Right kidney (tissue), 1 donor: Measurements from ENCODE around the gene PRKN.
"Not testable (repeated sequence)": the region's sequence is repeated elsewhere in the genome, so short reads cannot be mapped to it uniquely, and the experiment has no call there.

Experiments
- DNase-seq: peaks from one replicate; pipeline ENCODE4 v3.0.0-alpha.2; 2016

Gene PRKN

DNA sequence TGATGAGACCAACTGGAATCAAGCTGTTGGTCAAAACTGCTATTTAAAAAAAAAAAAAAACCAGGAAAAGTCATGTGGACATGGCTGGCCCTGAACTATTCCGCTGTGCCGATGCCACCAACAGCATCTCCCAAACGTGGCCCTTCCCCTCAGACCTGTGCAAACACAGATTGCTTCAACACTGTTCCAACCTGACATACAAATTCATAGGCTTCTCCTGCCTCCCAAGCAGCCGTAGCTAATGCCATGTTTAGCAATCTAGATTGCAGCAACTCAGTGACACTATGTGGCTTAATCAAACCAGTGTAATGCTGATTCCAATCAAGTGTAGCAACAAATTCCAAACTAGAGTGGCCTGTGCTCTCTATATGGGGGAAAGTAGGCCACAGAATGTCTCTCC lies 16.2 kb downstream of the PRKN start:
- DNase-seq: no peak

- no peak for DNase-seq
Measured at GRCh38 chr6:162710936-162711335, 16.6 kb downstream of the PRKN start.

GRCh38 chr6:162710419-162710818 lies 17.1 kb downstream of the PRKN start:
- DNase-seq: no peak

DNA sequence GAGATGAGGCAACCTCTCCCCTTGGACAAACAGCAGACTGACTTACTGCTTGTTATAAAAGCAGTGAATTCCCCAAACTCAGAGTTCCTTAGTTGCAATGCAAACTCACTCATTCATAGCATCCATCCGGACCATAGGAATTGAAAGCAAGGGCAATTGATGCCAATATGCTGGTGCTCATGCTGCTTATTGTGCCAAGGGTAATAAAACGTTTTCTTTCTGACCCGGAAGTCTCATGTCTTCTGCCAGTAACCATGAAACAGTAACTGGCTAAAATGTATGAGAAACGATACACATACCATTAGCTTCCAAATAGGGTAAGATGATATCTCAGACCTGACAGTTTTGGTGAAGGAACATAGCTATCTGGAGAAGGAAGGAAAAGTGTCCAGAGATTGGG lies 18.1 kb downstream of the PRKN start:
- DNase-seq: no peak

DNA sequence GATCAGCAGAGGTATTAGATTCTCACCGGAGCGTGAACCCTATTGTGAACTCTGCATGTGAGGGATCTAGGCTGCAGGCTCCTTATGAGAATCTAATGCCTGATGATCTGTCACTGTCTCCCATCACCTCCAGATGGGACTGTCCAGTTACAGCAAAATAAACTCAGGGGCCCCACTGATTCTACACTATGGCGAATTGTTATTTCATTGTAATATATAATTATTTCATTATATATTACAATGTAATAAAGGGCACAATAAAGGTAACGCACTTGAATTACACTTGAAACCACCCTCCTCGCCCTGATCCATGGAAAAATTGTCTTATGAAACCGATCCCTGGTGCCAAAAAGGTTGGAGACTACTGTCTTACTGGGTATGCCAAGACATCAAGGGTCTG lies 18.6 kb downstream of the PRKN start:
- no peak for DNase-seq

GRCh38 chr6:162706232-162706631 lies 21.3 kb downstream of the PRKN start:
- no peak for DNase-seq

DNA sequence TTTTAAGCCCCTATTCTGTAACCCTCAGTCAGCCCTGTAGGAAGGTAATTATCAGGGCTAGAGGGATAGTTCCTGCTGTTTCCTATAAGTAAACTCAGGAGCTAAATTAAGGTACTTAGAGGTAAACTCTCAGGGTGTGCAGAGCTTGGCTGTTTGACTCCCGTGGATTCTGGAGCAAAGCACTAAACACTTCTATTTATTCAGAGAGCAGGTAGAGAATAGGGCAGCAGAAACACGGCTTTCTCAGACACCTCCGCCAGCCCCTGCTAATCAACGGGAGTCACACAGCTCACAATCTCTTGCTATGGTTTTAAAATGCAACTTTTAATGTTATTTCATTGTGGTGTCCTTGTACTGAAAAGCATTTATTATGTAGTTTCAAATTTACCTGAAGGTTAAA lies 21.8 kb downstream of the PRKN start:
- no peak for DNase-seq

DNA sequence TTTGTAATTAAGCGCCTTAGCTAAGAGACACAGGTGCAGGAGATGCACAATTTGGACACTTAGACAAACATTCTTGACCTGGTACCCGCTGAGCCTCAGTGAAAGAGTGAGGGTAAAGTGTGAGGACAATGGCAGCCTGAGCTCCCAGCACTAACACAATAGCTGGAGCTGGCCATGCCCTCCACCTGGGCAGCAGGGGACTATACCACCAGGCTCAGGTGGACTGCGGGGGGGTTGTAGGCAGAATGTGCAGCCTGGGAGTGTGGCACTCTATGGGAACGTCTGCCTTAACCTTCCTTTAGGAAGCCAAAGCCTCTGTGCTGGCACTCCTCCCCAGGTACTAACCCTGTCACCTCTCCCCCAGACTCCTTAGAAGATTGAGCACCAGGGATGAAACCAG lies 23.6 kb downstream of the PRKN start:
- DNase-seq: no peak

DNA sequence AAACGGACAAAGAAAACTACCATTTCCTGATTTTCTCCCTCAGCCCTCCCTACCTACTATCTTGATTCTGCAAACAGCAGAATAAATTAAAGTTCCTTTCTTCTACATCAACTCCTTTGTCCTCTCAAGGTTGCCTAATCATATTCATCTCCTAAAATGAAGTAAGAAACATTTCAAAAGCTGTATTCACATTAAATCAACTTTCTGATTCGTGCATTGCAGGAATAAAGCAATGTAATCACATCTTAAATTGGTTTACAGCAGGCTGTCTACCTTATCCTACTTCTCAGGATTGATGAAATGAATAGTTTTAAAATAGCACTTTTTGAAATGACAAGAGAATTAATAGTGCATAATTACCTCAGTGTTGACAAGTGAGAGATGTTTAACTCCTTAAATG lies 25.1 kb downstream of the PRKN start:
- no peak for DNase-seq

DNA sequence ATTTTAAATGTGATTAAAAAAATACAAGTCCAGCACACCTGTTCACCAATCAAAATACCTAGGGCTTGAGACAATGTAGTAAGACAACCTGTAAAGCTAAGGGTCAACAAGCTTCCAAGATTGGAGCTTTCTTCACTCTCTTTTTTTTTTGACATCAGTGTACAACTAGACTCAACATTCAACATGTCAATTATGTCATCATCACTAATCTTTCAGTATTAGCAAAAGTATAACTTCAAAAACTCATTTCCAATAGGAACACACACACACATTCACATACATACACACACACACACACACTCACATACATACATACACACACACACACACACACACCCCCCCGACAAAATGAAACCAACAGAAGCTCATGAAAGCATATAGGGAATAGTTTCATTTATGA lies 26.0 kb downstream of the PRKN start:
- DNase-seq: no peak

- DNase-seq: no peak
Measured at GRCh38 chr6:162700966-162701365, 26.6 kb downstream of the PRKN start.

- no peak for DNase-seq
Measured at GRCh38 chr6:162699961-162700360, 27.6 kb downstream of the PRKN start.

- DNase-seq: no peak
Measured at GRCh38 chr6:162698440-162698839, 29.1 kb downstream of the PRKN start.

DNA sequence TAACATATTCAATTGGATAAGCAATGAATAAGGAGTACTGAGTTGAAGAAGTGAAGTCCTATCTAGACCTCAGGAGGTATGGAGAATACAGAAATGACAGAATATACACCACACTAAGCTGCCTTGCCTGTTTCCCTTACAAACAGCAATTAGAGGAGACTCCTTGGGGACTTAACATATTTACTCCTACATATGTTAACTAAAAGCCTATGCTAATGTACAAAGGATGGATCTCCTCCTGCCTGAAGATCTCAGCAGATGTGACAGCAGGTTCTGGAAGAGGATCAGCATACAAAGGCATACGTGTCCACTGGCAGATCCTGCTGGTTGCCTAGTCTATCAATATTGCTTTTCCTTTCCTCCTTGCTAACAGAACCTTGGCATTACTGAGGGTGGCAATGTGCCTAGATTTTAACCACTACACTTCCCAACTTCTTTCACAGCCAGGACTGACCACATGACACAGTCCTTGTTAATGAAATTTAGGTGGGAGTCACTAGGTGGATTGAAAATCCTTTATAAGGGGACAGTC lies 29.6 kb downstream of the PRKN start:
- no peak for DNase-seq

GRCh38 chr6:162690158-162690557 lies 37.4 kb downstream of the PRKN start:
- DNase-seq: no peak

DNA sequence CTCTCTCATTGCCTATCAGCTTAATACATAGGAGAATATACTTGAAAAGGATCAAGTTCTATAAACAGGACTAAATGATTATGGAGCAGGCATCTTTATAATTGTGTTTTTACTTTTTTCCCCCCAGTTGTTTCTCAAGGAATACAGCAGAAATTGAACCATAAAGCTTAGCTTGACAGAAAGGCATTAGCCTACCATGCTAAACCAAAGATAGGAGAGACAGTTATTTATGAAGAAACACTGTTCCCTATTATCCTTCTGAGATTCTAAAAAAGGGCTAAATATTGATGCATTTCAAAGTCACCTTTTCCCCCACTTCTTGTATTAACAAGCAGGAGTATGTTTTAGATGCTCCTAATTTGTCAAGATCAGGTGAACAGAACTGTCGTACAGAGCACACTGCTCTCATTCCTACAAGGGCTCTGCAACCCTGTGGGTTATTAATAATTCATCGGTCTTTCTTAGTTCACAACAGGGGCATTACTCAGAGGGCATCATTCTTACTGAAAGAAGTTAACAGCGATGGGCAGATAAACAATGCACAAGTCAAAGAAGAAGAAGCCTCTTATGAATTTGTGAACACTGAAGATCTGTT lies 38.7 kb downstream of the PRKN start:
- no peak for DNase-seq

- DNase-seq: no peak
Measured at GRCh38 chr6:162685586-162685985, 42.0 kb downstream of the PRKN start.

GRCh38 chr6:162684961-162685360 lies 42.6 kb downstream of the PRKN start:
- no peak for DNase-seq

GRCh38 chr6:162684052-162684451 lies 43.5 kb downstream of the PRKN start:
- no peak for DNase-seq

GRCh38 chr6:162683135-162683534 lies 44.4 kb downstream of the PRKN start:
- no peak for DNase-seq

DNA sequence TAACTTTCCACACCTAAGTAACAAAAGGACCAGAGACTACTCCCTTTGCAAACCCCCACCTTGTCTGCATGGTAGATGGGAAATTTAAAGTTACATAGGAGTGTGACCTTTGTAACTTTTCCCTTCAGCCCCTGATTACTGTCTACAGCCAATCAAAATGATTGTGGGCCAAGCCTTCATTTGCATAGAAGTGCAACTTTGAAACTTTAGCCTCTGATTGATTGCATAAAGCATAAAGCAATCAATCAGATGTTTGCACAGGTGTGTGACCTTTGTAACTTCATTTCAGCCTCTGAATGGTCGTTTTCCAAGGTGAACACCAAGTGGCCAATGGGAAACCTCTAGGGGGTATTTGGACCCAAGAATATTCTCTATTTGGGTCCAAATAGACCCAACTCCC lies 46.1 kb downstream of the PRKN start:
- no peak for DNase-seq

GRCh38 chr6:162680871-162681270 lies 46.7 kb downstream of the PRKN start:
- no peak for DNase-seq

GRCh38 chr6:162680367-162680766 lies 47.2 kb downstream of the PRKN start:
- no peak for DNase-seq

DNA sequence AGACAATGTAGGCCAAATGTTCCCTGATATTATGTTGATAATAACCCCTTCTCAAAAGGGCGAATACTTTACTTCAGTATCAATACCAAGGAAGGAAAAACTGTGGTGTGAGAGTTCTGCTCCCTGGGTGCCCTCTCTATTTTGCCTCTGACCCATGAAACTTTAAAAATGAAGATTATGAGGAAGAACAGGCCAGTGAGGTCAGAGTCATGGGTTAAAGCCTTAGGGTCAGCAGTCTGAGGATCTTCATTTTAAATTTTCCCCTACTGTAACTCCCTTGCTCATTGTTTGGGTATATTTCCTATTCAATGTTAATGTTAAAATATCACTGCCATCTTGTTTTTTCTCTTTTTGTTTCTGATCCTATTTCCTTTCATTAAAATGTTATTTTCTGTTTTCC lies 47.9 kb downstream of the PRKN start:
- no peak for DNase-seq

DNA sequence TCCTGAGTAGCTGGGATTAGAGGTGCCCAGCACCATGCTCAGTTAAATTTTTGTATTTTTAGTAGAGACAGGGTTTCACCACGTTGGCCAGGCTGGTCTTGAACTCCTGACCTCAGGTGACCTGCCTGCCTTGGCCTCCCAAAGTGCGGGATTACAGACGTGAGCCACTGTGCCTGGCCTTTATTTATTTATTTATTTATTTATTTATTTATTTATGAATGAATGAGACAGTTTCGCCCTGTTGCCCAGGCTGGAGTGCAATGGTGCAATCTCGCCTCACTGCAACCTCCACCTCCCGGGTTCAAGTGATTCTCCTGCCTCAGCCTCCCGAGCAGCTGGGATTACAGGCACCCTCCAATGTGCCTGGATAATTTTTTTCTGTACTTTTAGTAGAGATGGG lies 48.7 kb downstream of the PRKN start:
- not testable (repeated sequence) for DNase-seq
